Medulla oblongata (tissue), 1 donor: ENCODE measurements around the gene CASP7.

Experiments
- DNase-seq: peaks from one replicate; pipeline ENCODE4 v3.0.0-alpha.2; 2015; ENCODE audit errors: extremely low spot score

Gene CASP7

DNA sequence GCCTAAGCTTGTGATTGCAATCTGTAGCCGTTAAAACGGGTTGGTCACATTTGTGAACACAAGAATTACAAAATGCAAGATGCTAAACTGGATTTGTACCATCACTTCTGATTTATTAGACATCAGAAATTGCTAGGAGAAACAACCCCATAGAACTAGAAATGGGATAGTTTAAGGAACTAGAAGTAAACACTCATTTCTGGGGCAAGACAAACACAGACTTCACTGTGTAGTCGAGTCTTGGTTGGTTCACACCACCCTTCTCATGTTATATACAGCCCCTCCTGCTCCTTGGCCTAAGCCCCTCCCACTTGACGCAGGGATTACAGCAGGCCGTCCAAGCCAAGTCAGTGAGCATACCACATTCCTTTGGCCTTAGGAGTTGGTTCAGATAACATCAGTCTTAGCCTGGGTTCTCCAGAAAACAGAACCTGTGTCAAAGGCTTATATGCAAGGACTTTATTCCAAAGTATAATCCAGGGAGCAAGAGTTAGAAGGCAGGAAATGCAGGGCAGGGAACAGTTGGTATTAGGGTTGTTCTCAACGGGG is 13.8 kb upstream of the CASP7 start:
- no peak for DNase-seq

DNA sequence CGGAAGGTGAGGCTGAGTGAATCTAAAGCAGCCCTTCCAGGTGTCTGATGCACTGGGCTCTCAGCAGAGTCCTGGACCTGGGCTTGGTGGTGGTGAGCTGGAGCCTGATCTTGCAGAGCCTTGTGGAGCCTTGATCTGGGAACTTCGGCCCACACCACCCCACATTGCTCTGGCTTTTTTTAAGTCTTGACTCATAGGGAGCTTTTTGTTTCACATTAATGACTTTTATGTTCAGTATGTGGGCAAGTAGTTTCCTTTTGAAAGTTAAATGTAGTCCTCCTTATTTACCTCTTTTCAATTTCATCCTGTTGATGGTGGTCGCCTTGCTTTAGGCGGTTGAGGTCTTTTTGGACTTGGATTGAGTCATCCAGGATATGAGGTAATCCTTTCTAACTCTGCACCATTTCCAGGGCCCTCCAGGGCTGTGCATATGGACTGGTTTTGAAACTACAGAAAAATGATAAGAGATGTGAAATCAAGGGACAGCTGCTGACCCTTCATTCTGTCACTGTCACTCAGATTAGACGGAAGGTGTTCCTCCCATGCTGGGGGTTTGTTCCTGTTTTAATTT is 12.9 kb upstream of the CASP7 start:
- DNase-seq, result no peak

DNA sequence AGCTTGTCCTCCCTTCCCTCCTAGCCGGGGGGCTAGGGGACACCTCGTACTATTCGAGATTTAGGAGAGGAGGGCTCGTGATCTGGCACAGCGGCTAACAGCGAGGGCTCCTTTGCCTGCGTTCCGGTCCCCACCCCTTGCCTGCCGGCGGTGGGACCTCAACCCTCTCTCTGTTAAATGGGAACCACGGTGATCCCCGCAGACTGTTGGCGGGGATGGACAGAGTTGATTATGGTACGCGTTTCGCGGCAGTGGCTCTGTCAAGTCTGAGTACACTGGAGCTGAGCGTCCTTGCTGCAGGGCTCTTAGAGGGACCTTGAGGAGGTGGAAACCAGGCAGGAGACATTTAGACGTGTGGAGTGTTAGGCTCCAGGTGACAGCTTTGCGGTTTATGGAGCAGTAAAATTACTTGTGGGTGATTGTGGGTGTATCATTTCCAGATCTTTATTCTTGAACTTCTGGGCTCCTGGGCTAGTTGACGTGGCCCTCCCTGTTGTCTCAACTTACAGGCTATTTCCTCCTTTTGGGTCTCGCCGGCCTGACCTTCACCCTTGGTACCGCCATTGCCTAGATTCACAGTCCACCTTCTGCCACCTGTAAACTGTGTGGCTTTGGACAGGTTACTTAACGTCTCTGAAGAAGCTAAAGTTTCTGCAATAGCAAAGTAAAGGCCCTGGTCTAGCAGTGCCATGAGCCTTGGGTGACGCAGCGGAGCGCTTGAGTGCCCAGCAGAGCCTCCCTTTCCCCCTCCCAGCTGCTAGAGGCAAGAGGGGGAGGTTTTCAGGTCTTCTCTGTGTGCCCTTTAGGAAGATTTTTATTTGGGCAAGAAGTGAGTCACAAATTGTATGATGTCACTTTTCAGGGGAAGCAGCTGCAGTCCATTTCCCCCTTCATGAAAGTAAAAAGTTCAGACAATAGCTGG is 739 bp downstream of the CASP7 start:
- peak; percentile 44 for DNase-seq

DNA sequence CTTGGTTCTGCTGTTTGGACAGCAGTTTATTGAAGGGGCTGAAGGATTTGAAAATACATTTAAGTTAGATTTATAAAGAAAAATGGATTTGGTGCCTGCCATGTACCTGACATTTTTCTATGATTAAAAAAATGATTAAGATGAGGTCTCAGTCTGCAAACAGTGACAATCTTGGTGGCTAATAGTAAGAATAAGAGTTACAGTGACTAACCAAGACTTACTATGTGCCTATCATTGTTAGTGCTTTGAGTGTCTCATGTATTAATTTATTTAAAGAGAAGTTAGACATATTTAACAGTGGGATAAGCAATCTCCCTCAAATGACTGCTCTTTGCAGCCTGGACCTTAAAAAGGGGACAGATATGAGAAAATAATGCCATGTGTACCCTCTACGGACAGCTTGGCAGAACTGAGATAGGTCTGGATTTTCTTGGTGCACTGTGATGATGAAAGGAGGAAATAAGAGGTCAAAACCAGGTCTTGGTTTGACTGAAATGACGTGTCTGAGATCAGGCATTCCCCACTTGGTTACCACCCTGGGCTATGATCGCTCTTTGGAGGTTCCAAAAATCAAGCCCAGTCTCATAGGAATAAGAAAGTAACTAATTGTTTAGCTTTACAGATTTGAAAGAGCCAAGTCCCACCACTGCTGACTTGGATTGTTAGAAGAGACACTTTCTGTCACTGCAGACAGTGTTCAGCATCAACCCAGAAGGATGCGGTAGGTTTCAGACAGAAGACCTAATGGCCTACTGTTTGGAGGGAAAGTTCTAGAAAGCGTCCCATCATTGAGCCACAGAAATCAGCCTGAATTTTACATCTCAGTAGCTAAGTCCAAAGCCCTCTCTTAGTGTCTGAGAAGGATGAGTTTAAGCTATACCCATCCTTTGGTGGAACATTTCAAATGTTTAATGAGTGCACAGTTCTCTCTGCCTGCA is 2.1 kb downstream of the CASP7 start:
- DNase-seq, result peak; percentile 4

DNA sequence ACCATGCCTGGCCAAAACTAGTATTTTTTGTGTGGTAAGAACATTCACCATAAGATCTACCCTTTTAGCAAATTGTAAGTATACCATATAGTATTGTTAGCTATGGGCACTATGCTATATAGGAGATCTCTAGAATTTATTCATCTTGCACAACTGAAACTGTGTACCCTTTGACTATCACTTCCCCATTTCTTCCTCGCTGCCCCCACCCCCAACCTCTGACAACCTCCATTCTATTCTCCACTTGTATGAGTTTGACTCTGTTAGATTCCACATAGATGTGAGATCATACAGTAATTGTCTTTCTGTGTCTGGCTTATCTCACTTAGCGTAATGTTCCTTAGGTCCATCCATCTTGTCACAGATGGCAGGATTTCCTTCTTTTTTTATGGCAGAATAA is 3.6 kb downstream of the CASP7 start:
- no peak for DNase-seq

DNA sequence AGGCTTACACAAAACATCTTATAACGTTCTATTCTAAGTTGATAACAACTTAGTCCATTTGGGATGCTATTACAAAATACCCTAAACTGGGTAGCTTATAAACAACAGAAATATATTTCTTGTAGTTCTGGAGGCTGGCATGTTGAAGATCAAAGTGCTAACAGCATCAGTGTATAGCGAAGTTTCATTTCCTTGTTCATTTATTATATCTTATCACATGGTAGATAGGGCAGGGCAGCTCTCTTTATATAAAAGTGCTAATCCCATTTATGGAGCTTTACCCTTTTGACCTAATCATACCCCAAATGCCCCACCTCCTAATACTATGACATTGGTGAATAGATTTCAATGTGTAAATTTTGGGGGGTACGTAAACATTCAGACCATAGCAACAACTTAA is 6.3 kb downstream of the CASP7 start:
- no peak for DNase-seq

DNA sequence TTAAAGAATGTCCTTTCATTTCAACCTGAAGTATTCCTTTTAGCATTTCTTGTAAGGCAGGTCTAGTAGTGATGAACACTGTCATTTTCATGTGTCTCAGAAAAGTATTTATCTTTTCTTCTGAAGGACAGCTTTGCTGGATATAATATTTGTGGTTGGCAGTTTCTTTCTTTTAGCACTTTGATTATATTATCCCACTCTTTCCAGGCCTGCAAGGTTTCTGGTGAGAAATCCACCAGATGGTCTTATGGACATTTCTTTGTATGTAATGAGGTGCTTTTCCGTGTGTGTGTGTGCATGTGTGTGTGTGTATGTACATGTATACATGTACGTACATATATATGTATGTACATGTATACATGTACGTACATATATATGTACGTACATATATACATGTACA is 7.3 kb downstream of the CASP7 start:
- no peak for DNase-seq

DNA sequence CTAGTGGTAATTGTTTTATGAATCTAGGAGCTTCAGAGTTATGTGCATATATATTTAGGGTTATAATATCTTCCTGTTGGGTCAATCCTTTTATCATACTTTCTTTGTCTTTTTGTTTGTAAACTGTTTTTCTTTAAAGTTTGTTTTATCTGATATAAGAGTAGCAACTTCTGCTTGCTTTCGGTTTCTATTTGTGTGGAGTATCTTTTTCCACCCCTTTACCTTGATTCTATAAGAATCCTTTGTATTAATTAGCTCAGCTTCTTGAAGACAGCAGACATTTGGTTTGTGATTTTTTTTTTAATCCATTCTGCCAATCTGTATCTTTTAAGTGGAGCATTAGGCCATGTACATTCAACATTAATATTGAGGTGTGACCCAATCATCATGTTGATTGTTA is 9.3 kb downstream of the CASP7 start:
- DNase-seq, result no peak

DNA sequence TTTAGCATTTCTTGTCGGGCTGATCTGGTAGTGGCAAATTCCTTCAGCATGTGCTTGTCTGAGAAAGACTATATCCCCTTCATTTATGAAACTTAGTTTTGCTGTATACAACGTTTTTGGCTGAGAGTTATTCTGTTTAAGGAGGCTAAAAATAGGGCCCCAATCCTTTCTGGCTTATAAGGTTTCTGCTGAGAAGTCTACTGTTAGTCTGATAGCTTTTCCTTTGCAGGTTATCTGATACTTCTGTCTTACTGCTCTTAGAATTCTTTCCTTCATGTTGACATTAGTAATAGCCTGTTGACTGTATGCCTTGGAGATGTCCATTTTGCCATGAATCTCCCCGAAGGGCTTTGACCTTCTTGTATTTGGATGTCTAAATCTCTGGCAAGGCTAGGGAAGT is 9.9 kb downstream of the CASP7 start:
- no peak for DNase-seq

DNA sequence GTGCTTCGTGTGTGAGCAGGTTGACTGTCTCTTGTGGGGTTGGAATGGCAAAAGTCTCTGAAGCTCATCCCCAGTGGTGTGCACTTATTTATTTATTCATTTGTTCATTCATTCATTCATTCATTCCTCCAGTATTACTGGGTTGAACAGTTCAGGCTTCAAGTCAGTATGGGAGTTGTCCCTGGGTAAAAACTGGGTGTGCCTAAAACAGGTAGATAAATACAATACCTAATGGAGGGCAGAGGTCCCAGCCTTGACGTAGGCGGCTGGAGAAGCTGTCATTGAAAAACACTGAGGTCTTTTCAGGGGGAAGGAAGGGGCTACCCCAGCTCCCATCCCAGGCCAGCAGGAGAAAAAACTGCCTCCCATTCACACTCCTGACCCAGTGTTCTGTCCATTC is 11.0 kb downstream of the CASP7 start:
- DNase-seq, result no peak

DNA sequence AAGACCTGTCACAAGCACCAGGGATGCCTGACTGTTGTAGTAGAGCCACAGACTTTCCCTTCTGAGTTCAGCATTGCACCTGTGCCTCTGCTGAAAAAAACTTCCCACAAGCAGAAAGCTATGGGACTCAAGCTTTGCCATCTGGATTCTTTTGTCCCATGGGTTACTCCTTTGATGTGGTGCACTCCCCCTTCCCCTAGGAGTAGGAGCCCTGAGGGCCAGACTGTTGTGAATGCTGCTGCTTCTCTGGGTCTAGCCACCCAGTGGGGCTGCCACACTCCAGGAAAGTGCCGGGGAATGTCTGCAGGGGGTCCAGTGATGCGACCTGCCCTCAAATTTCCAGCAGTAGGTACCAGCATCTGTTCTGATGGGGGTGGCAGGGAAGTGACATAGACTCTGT is 11.7 kb downstream of the CASP7 start:
- no peak for DNase-seq

DNA sequence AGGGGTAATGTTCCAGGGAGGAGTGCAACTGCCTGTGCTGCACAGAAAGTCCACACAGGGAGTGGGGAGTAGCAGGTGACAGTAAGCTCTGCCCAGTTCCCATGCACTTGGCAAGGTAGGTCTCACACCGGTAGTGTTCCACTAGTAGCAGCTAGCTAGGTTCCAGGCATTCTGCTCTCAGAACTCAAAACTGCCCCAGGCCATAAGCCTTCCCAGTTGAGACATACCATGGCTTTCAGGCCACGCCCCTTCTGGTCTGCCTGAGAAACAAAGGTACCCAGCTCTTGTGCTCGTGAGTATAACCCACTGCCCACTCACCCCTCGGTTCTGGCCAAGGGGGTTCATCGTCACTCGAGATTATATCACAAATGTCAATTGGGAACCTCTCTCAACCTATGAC is 12.6 kb downstream of the CASP7 start:
- DNase-seq, result no peak

DNA sequence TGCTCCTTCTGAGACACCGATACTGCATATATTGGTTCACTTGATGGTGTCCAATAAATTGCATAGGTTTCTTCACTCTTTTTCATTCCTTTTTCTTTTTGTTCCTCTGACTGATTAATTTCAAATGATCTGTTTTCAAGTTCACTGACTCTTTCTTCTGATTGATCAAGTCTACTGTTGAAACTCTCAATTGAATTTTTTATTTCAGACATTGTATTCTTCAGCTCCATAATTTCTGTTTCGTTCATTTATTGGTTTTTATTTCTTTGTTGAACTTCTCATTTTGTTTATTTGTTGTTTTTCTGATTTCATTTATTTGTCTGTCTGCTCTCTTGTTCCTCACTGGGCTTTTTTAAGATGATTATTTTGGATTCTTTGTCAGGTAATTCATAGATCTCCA is 13.6 kb downstream of the CASP7 start:
- no peak for DNase-seq

DNA sequence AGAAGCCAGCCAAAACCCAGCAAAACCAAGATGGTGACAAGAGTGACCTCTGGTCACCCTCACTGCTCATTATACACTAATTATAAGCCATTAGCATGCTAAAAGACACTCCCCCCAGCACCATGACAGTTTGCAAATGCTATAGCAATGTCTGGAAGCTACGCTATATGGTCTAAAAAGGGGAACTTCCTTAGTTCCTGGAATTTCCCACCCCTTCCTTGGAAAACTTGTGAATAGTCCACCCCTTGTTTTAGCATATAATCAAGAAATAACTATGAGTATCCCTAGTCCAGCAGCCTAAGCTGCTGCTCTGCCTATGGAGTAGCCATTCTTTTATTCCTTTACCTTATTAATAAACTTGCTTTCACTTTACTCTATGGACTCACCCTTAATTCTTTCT is 16.0 kb downstream of the CASP7 start:
- DNase-seq, result no peak

DNA sequence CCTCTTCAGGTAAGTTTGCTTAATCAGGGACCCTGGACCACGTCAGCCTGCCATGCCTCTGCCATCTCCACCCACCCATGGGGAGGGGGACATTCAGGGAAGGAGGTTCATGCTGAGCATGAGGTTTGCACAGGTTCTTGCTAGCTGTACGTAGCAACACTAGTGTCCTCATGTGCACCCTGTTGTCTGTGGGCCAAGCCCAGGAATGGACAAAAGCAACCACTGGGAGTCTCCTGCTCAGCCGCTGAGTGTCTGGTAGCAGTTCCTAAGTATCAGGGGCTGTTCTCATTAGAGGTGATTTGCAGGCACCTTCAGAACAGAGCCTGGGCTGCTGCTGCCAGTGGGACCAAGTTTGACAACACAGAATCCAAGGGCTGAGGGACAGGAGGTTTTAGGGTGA is 17.9 kb downstream of the CASP7 start:
- no peak for DNase-seq

DNA sequence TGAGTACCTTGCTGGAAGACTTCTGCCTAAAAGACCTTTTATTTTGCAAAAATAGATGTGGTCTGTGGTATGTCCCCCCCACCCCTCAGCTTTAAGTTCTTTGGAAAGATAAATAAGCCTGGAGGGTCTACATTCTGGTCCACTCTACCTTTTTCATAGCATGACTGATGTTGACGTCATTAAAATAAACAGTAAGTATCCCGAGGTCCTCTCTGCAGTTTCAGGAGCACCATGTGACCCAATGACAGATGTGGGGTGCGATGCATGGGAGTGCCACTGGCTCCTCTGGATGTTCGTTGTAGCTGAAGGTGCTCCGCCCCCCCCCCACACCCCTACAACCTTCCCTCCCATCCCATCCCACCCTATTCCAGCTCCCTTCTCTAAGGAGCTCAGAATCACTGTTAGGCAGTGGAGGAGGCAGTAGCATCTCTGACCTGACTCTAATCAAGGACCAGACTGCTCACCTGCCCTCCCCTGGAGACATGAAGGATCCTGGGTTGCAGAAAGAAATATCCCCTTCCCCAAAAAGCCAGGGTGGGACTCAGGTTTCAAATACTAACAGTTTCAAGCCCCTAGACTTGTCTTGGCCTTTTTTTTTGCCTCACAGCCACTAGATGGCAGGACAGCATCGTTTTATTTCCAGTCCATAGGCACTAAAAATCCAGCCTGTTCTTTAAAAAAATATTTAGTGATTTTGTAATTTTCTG is 25.1 kb downstream of the CASP7 start:
- peak; percentile 74 for DNase-seq

DNA sequence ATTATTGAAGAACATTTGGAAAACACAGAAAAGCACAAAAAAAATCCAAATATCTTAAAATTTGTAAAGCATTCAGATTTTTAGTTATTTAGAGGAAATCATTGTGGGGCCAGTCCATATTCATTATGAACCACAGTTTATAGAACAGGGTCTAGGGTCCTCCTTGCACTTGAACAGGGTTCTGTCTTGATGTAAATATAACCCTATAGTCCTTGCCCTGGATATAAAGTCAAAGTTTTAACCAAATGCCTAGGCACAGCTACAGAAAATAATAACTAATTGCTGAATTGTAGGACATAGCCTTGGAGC is 25.6 kb downstream of the CASP7 start:
- DNase-seq, result no peak

DNA sequence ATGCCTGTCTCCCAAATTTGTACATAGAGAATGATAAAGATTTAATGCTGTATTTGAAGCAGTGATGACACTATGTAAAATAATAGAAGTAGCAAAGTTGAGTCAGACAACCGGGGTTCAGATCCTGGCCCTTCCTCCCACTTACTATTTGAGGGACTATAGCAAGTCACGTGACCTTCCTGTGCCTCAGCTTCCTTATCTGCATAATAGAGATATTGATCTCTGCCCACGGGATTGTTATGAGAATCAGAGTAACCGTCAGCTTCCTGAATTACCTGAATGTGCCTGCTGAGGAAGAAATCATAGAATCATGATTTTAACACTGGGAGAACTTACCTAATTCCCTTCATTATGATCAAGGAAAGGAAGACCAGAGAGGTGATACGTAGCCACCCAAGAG is 26.9 kb downstream of the CASP7 start:
- no peak for DNase-seq

DNA sequence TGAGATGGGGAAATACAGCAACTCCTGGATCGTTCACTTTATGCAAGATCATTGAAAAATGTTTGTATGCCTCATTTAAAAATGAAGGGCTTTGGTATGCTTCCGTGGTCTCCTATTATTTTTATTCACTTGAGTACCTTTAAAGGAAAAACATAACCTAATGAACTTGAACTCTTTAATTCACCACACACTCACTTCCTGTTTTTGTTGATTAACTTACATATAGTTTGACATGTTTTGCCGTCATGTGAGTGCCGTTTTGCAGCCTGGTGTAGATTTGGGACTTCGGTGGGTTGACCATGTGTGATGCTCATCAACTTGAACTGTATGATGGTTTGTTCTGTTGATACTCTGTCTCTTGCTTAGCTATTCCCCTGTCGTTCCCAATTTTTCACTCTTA is 28.9 kb downstream of the CASP7 start:
- DNase-seq, result no peak

DNA sequence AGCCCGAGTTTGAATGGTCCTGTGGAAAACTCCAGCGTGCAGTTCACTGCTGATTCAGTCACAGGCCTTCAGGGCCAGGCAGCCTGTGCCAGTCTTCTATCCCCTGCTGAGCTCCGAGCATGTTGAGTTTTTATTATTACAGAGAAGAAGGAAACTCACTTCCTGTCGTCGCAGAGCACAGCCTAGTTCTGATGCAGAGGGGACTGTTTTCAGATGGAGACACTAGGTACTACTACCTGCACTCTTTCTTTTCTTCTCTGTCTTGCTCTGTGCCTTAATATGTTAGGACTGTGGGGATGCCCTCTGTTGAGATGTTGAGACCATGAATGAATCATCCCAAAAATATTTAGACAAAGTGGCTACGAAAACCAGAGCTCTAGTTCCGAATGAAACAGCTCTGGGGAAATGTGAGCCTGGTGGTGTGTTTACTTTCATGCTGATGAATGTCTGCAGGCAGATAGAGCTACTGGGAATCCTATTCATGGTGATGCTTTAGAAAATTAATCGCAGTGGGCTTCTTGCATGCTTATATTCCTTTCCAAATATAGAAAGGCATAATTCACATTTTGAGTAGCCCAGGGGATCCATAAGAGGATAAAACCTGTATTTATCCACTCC is 29.6 kb downstream of the CASP7 start:
- DNase-seq, result peak; percentile 21

DNA sequence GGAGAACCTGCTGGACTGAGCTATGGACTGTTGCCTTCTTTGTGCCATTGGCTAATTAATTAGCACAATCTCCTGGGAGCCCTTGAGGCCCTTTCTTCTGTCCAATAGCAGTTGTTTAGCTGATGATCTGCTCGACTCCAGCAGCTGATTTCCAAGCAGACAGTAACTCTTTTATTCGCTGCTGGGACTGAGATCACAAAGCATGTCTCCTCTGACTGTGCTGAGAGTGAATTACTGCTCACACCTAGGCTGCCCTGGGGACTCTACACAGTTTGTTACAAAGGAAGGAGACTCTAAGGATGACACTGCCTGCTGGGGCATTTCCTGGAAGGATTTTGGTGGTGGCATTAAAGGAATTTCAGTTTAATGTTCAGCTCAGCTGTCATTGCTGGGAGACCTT is 31.4 kb downstream of the CASP7 start:
- peak; percentile 58 for DNase-seq
